Osteoblast (primary cell): Measurements from ENCODE around the gene POPDC2. TPM values are rescaled to one million over a fixed set of nuclear protein-coding genes. Genes with fewer than 3 reads are reported as not detected.

Source experiments
- DNase-seq: peaks from one replicate; pipeline ENCODE4 v3.0.0; 2011; ENCODE audit warnings: low spot score, mixed read lengths; ENCODE audit not compliant: insufficient read length; ENCODE audit errors: missing footprints
- H2AFZ ChIP-seq: 2 replicates; pipeline ENCODE4 v1.6.0; 2011; ENCODE audit warnings: mild to moderate bottlenecking, low read length
- H3K27ac ChIP-seq: 2 replicates; pipeline ENCODE4 v1.5.1; 2011; ENCODE audit warnings: mild to moderate bottlenecking, low read depth, low read length, moderate library complexity
- H3K27me3 ChIP-seq: 2 replicates; pipeline ENCODE4 v1.6.0; 2012; ENCODE audit warnings: mild to moderate bottlenecking, control low read depth, inconsistent platforms, low read length, moderate library complexity; ENCODE audit not compliant: insufficient read depth
- H3K36me3 ChIP-seq: 2 replicates; pipeline ENCODE4 v1.5.1; 2011; ENCODE audit warnings: mild to moderate bottlenecking, low read length, control low read depth, moderate library complexity; ENCODE audit not compliant: insufficient read depth
- H3K4me1 ChIP-seq: 2 replicates; pipeline ENCODE4 v1.5.1; 2011; ENCODE audit warnings: mild to moderate bottlenecking, low read length, control low read depth, moderate library complexity; ENCODE audit not compliant: insufficient read depth
- H3K4me2 ChIP-seq: 2 replicates; pipeline ENCODE4 v1.6.0; 2011; ENCODE audit warnings: mild to moderate bottlenecking, low read length; ENCODE audit not compliant: insufficient read depth
- H3K4me3 ChIP-seq: fragments of 200-600 bp; sonication (generic); 3 replicates; pipeline ENCODE4 v1.5.1; 2012; ENCODE audit warnings: mild to moderate bottlenecking, low read length, inconsistent platforms; ENCODE audit not compliant: insufficient read depth
- H3K79me2 ChIP-seq: 2 replicates; pipeline ENCODE4 v1.6.0; 2012; ENCODE audit warnings: mild to moderate bottlenecking, low read length, control low read depth, inconsistent platforms; ENCODE audit not compliant: insufficient read depth
- H3K9me3 ChIP-seq: 2 replicates; pipeline ENCODE4 v1.5.1; 2011; ENCODE audit warnings: low read depth, low read length, control low read depth
- H4K20me1 ChIP-seq: 2 replicates; pipeline ENCODE4 v1.6.0; 2012; ENCODE audit warnings: mild to moderate bottlenecking, low read length, control low read depth; ENCODE audit not compliant: insufficient read depth
- CTCF ChIP-seq: IDR thresholded peaks from 2 replicates; pipeline ENCODE4 v1.5.1; 2011; ENCODE audit warnings: mild to moderate bottlenecking, low read depth, low read length, moderate library complexity; ENCODE audit errors: extremely low read depth
- total RNA-seq: library from RNA; depleted of rRNA; stranded (reverse); fragments of >200 nt; gene quantifications from 2 replicates; pipeline ENCODE4 v1.2.3, GENCODE V29; 2012

Gene POPDC2
- total RNA-seq, 1 donor: 1.1 TPM

GRCh38 chr3:119598410-119599098, 61.8 kb downstream of the POPDC2 start:
- no peak for TF ChIP-seq CTCF

GRCh38 chr3:119597548-119598288, 62.7 kb downstream of the POPDC2 start, which contains the start of gene PLA1A:
Gene PLA1A, plus strand, starts transcription at chr3:119597885. Its CDS starts 29 bp downstream, at chr3:119597914.
- Histone ChIP-seq H2AFZ (peak within 1 kb of the TSS; percentile 70), H3K27me3 (no peaks in the 10 kb centered on the region), H3K4me2 (no peak within 1 kb of the TSS), H3K4me1 (peaks cover 12% of the 10 kb centered on the region), H3K4me3 (no peak within 1 kb of the TSS), H3K36me3 (no peaks in the 10 kb centered on the region), H3K79me2 (no peaks in the 10 kb centered on the region), H3K27ac (no peak within 1 kb of the TSS), H4K20me1 (no peaks in the 10 kb centered on the region), H3K9me3 (no peaks in the 10 kb centered on the region)
- TF ChIP-seq CTCF: no peak
- no peak for DNase-seq

More at GRCh38 chr3:119598410-119599098, 61.8 kb downstream of the POPDC2 start:
- Histone ChIP-seq H3K4me2 (no peak overlapping the region), H4K20me1 (no peaks in the 10 kb centered on the region), H3K79me2 (no peaks in the 10 kb centered on the region), H3K4me3 (no peak overlapping the region), H3K27me3 (no peaks in the 10 kb centered on the region), H3K36me3 (no peaks in the 10 kb centered on the region), H2AFZ (no peak overlapping the region), H3K27ac (no peak overlapping the region), H3K4me1 (peaks cover 12% of the 10 kb centered on the region), H3K9me3 (no peaks in the 10 kb centered on the region)
- DNase-seq: no peak

GRCh38 chr3:119596398-119596797, 64.0 kb downstream of the POPDC2 start:
- H3K4me3 ChIP-seq: no peak overlapping the region
- peaks cover 12% of the 10 kb centered on the region for H3K4me1 ChIP-seq
- no peak overlapping the region for H3K27ac ChIP-seq
- H4K20me1 ChIP-seq: no peaks in the 10 kb centered on the region
- H2AFZ ChIP-seq: peak overlapping the region; percentile 83
- DNase-seq: no peak
- no peaks in the 10 kb centered on the region for H3K36me3 ChIP-seq
- peak overlapping the region; percentile 73 for H3K4me2 ChIP-seq
- H3K27me3 ChIP-seq: no peaks in the 10 kb centered on the region
- TF ChIP-seq CTCF: no peak
- no peaks in the 10 kb centered on the region for H3K79me2 ChIP-seq
- H3K9me3 ChIP-seq: no peaks in the 10 kb centered on the region
